GM13977 (cell line): ENCODE data around the gene CUL9.

Experiments
- DNase-seq: peaks from one replicate; pipeline ENCODE4 v3.0.0; 2012; ENCODE audit warnings: low spot score
- CTCF ChIP-seq: IDR thresholded peaks from 2 replicates; pipeline ENCODE4 v1.5.1; 2012; ENCODE audit warnings: mild to moderate bottlenecking, control low read depth; ENCODE audit not compliant: insufficient read depth; ENCODE audit errors: extremely low read depth, missing control alignments
- in situ Hi-C: fragments of 300-500 bp; cut with MboI; formaldehyde crosslinking; loops from one replicate; pipeline ENCODE4 v1.12.0; 2022; ENCODE audit warnings: low sequenced_read_pairs, low pct_unique_long_range_greater_than_20kb, mixed read lengths, inconsistent platforms; ENCODE audit not compliant: unreplicated experiment

The CUL9 gene

GRCh38 chr6:43173591-43174262 lies 8.3 kb upstream of the CUL9 start:
- no peak for TF ChIP-seq CTCF
- in situ Hi-C loops, result no loop called here
- DNase-seq, result no peak

- TF ChIP-seq CTCF, result no peak
- in situ Hi-C loops, result no loop called here
- peak; percentile 98 for DNase-seq
Observed at GRCh38 chr6:43174263-43175112, 7.5 kb upstream of the CUL9 start.

GRCh38 chr6:43175676-43176422 lies 6.1 kb upstream of the CUL9 start:
- in situ Hi-C loops, result no loop called here
- DNase-seq, result no peak
- no peak for TF ChIP-seq CTCF

GRCh38 chr6:43176423-43176786 lies 5.6 kb upstream of the CUL9 start:
- DNase-seq, result no peak
- in situ Hi-C loops, result no loop called here
- no peak for TF ChIP-seq CTCF

GRCh38 chr6:43178150-43178549 lies 3.8 kb upstream of the CUL9 start:
- no peak for TF ChIP-seq CTCF
- no peak for DNase-seq
- in situ Hi-C loops, result no loop called here

- in situ Hi-C loops, result no loop called here
- TF ChIP-seq CTCF, result no peak
Observed at GRCh38 chr6:43178951-43179830, 2.8 kb upstream of the CUL9 start.

More at GRCh38 chr6:43178951-43179830, 2.8 kb upstream of the CUL9 start:
- DNase-seq, result no peak
